ENCODE measurements around the gene MIAT.
"Not testable (repeated sequence)": the region's sequence is repeated elsewhere in the genome, so short reads cannot be mapped to it uniquely, and the experiment has no call there.

Gene MIAT

DNA sequence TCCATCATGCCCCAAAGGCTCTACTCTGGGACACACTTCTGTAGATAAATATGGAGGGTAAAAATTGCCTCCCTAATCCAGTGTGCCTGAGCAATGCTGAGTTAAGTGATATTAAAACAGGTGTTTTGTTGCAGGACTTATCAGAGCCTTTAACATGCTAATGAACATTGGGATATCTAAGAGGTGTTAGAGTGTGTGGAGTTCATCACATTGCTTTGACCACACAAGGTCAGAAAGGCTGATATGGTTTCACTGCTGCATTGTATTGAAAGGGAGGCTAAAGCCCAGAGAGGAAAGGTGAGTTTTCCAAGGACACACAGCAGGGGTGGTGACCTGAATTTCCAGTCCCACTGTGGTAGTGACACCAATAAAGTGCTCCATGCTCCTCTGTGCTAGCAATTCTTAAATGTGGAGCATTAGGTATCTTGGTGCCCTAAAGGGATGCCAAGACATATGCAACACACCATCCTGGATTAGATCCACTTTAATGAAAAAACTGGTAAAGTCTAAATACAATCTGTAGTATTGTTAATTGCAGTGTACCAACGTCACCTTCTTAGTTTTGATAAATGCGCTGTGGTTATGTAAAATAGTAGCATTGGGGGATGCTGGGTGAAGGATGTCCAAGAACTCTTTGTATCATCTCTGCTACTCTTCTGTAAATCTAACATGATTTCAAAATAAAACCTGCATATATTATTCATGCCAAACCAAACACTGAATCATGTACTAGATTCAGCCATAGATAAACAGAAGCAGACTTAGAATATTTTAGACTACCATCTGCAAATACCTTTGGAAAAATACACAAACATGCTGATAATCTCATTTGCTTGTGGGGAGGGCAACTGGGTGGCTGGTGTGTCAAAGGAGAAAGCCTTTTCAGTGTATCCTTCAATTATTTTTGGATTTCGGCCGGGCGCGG, 45.8 kb downstream of the MIAT start:
- no CpG with 5 or more reads among the region's 6 CpGs for WGBS, 2 donors (ENCODE audit: extremely low coverage in 2 of 2, insufficient read length in 2 of 2, insufficient replicate concordance in 1 of 2)
- Histone ChIP-seq H2BK5ac (ENCODE audit: low read length) (no peak overlapping the region), H3K4ac (ENCODE audit: low read length) (no peak overlapping the region), H3K27me3 (ENCODE audit: control insufficient read depth in 3 of 3, insufficient read depth in 3 of 3, low read depth in 1 of 3, low read length in 3 of 3) (no peaks in the 10 kb centered on the region), H2BK120ac (ENCODE audit: low read depth, low read length) (no peak overlapping the region), H3K9ac (ENCODE audit: low read depth, low read length, poor library complexity) (no peak overlapping the region), H3K9me3 (replicated peaks in 1 of 2; ENCODE audit: control insufficient read depth in 2 of 2, insufficient read depth in 1 of 2, low read depth in 1 of 2, low read length in 2 of 2) (peaks cover 13 to 53% of the 10 kb centered on the region in 2 donors), H4K8ac (ENCODE audit: low read depth, low read length) (no peak overlapping the region), H2BK15ac (ENCODE audit: low read length) (no peak overlapping the region), H2BK12ac (ENCODE audit: low read length) (no peak overlapping the region), H3K27ac (replicated peaks; ENCODE audit: low read length) (no peak overlapping the region), H3K4me1 (ENCODE audit: control insufficient read depth in 2 of 2, insufficient read depth in 1 of 2, low read depth in 1 of 2, low read length in 2 of 2) (no peaks in the 10 kb centered on the region), H3K36me3 (replicated peaks in 1 of 2; ENCODE audit: control insufficient read depth in 2 of 2, insufficient read depth in 2 of 2, low read length in 2 of 2) (peaks cover 4 to 13% of the 10 kb centered on the region in 2 donors), H3K4me3 (ENCODE audit: low read length in 2 of 2) (no peak overlapping the region), H3K4me2 (ENCODE audit: insufficient read depth, low read length, poor library complexity, severe bottlenecking) (no peak overlapping the region), H3K23ac (ENCODE audit: low read depth, low read length, poor library complexity) (no peak overlapping the region), H2AFZ (ENCODE audit: low read length) (no peak overlapping the region), H4K91ac (ENCODE audit: low read depth, low read length, poor library complexity) (no peak overlapping the region), H3K79me1 (ENCODE audit: low read depth, low read length) (no peaks in the 10 kb centered on the region), H3K14ac (ENCODE audit: low read length) (no peak overlapping the region), H2AK5ac (ENCODE audit: low read depth, low read length) (no peak overlapping the region), H3K18ac (ENCODE audit: low read length) (no peak overlapping the region)
- DNase-seq (ENCODE audit: low spot score): no peak

DNA sequence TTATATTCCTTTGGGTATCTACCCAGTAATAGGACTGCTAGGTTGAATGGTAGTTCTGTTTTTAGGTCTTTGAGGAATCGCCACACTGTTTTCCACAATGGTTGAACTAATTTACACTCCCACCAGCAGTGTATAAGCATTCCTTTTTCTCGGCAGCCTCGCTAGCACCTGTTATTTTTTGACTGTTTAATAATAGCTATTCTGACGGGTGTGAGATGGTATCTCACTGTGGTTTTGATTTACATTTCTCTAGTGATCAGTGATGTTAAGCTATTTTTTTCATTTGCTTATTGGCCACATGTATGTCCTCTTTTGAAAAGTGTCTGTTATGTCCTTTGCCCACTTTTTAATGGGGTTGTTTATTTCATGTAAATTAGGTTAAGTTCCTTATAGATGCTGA, 48.0 kb downstream of the MIAT start:
- no CpG with 5 or more reads among the region's 4 CpGs for WGBS, 2 donors (ENCODE audit: extremely low coverage in 2 of 2, insufficient read length in 2 of 2, insufficient replicate concordance in 1 of 2)
- H3K14ac ChIP-seq (ENCODE audit: low read length); H4K91ac ChIP-seq (ENCODE audit: low read depth, low read length, poor library complexity): not testable (repeated sequence)

DNA sequence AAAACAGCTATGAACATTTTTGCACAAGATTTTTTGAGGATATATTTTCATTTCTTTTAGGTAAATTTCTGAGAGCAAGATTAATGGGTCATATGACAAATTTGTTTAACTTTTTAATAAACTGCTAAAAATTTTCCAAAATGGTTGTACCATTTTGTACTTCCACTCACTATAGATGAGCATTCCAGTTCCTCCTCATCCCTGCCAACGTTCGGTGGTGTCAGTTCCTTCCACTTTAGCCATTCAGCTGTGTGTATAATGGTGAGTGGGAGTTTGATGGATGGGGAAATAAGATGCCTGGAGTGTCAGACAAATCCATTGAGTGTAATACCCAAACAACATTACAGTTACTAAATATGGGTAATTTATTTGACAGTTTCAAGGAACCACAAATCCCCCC, 49.7 kb downstream of the MIAT start:
- H2BK120ac ChIP-seq (ENCODE audit: low read depth, low read length): no peak overlapping the region
- H3K23ac ChIP-seq (ENCODE audit: low read depth, low read length, poor library complexity): no peak overlapping the region
- no peak overlapping the region for H3K4me2 ChIP-seq (ENCODE audit: insufficient read depth, low read length, poor library complexity, severe bottlenecking)
- H4K91ac ChIP-seq (ENCODE audit: low read depth, low read length, poor library complexity): no peak overlapping the region
- peaks cover 0 to 2% of the 10 kb centered on the region in 2 donors for H3K36me3 ChIP-seq (replicated peaks in 1 of 2; ENCODE audit: control insufficient read depth in 2 of 2, insufficient read depth in 2 of 2, low read length in 2 of 2)
- H3K18ac ChIP-seq (ENCODE audit: low read length): no peak overlapping the region
- no peak overlapping the region for H4K8ac ChIP-seq (ENCODE audit: low read depth, low read length)
- H3K27ac ChIP-seq (replicated peaks; ENCODE audit: low read length): no peak overlapping the region
- no peaks in the 10 kb centered on the region for H3K27me3 ChIP-seq (ENCODE audit: control insufficient read depth in 3 of 3, insufficient read depth in 3 of 3, low read depth in 1 of 3, low read length in 3 of 3)
- H2BK15ac ChIP-seq (ENCODE audit: low read length): no peak overlapping the region
- no peak overlapping the region for H3K9ac ChIP-seq (ENCODE audit: low read depth, low read length, poor library complexity)
- no peak overlapping the region for H2BK12ac ChIP-seq (ENCODE audit: low read length)
- H2AFZ ChIP-seq (ENCODE audit: low read length): no peak overlapping the region
- no peak for DNase-seq (ENCODE audit: low spot score)
- H2BK5ac ChIP-seq (ENCODE audit: low read length): no peak overlapping the region
- peaks cover 10 to 29% of the 10 kb centered on the region in 2 donors for H3K9me3 ChIP-seq (replicated peaks in 1 of 2; ENCODE audit: control insufficient read depth in 2 of 2, insufficient read depth in 1 of 2, low read depth in 1 of 2, low read length in 2 of 2)
- no peak overlapping the region for H3K14ac ChIP-seq (ENCODE audit: low read length)
- H3K4me1 ChIP-seq (ENCODE audit: control insufficient read depth in 2 of 2, insufficient read depth in 1 of 2, low read depth in 1 of 2, low read length in 2 of 2): peaks cover 2 to 3% of the 10 kb centered on the region in 2 donors
- WGBS, 2 donors (ENCODE audit: extremely low coverage in 2 of 2, insufficient read length in 2 of 2, insufficient replicate concordance in 1 of 2): no CpG with 5 or more reads among the region's 2 CpGs
- H2AK5ac ChIP-seq (ENCODE audit: low read depth, low read length): no peak overlapping the region
- no peak overlapping the region for H3K4ac ChIP-seq (ENCODE audit: low read length)
- H3K4me3 ChIP-seq (ENCODE audit: low read length in 2 of 2): no peak overlapping the region
- no peaks in the 10 kb centered on the region for H3K79me1 ChIP-seq (ENCODE audit: low read depth, low read length)

More for the DNA sequence above, 48.0 kb downstream of the MIAT start:
- H2BK15ac ChIP-seq (ENCODE audit: low read length); H3K79me1 ChIP-seq (ENCODE audit: low read depth, low read length); H3K4me3 ChIP-seq (ENCODE audit: low read length in 2 of 2); H3K27ac ChIP-seq (replicated peaks; ENCODE audit: low read length); H3K4me1 ChIP-seq (ENCODE audit: control insufficient read depth in 2 of 2, insufficient read depth in 1 of 2, low read depth in 1 of 2, low read length in 2 of 2); H2AK5ac ChIP-seq (ENCODE audit: low read depth, low read length); H3K9ac ChIP-seq (ENCODE audit: low read depth, low read length, poor library complexity); H3K4ac ChIP-seq (ENCODE audit: low read length); H2BK120ac ChIP-seq (ENCODE audit: low read depth, low read length); H4K8ac ChIP-seq (ENCODE audit: low read depth, low read length); H3K36me3 ChIP-seq (replicated peaks in 1 of 2; ENCODE audit: control insufficient read depth in 2 of 2, insufficient read depth in 2 of 2, low read length in 2 of 2); H3K27me3 ChIP-seq (ENCODE audit: control insufficient read depth in 3 of 3, insufficient read depth in 3 of 3, low read depth in 1 of 3, low read length in 3 of 3); H3K18ac ChIP-seq (ENCODE audit: low read length); H3K4me2 ChIP-seq (ENCODE audit: insufficient read depth, low read length, poor library complexity, severe bottlenecking); H2BK12ac ChIP-seq (ENCODE audit: low read length); DNase-seq (ENCODE audit: low spot score); H2AFZ ChIP-seq (ENCODE audit: low read length); H3K23ac ChIP-seq (ENCODE audit: low read depth, low read length, poor library complexity); H2BK5ac ChIP-seq (ENCODE audit: low read length): not testable (repeated sequence)
- H3K9me3 ChIP-seq (replicated peaks in 1 of 2; ENCODE audit: control insufficient read depth in 2 of 2, insufficient read depth in 1 of 2, low read depth in 1 of 2, low read length in 2 of 2): peaks cover 10 to 40% of the 10 kb centered on the region in 2 donors

DNA sequence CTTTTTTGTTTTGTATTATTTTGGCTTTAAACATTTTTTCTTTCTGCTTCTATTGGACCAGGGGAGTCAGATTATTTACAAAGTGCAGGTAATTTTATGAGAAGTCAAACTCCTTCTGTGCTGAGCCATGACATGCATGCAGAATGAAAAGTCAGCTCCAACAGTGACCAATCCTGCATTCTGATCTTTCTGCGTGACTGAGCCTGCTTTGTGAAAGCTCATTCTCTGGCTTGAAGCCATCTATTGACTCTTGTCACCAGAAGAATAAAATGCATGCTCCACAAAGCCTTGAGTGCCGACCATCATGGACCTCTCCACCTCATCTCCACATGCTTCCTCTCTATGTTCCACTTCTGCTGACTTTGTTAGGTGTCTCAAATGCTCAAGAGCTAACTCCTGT, 50.2 kb downstream of the MIAT start:
- no peak overlapping the region for H3K4me3 ChIP-seq (ENCODE audit: low read length in 2 of 2)
- no peaks in the 10 kb centered on the region for H3K36me3 ChIP-seq (replicated peaks in 1 of 2; ENCODE audit: control insufficient read depth in 2 of 2, insufficient read depth in 2 of 2, low read length in 2 of 2)
- no peak overlapping the region for H3K23ac ChIP-seq (ENCODE audit: low read depth, low read length, poor library complexity)
- no peak overlapping the region for H2BK12ac ChIP-seq (ENCODE audit: low read length)
- no peak overlapping the region for H3K4ac ChIP-seq (ENCODE audit: low read length)
- no peak overlapping the region for H3K9ac ChIP-seq (ENCODE audit: low read depth, low read length, poor library complexity)
- H2AFZ ChIP-seq (ENCODE audit: low read length): no peak overlapping the region
- H4K8ac ChIP-seq (ENCODE audit: low read depth, low read length): no peak overlapping the region
- H4K91ac ChIP-seq (ENCODE audit: low read depth, low read length, poor library complexity): no peak overlapping the region
- H3K27me3 ChIP-seq (ENCODE audit: control insufficient read depth in 3 of 3, insufficient read depth in 3 of 3, low read depth in 1 of 3, low read length in 3 of 3): no peaks in the 10 kb centered on the region
- H3K14ac ChIP-seq (ENCODE audit: low read length): no peak overlapping the region
- no peak overlapping the region for H2BK120ac ChIP-seq (ENCODE audit: low read depth, low read length)
- peaks cover 7 to 29% of the 10 kb centered on the region in 2 donors for H3K9me3 ChIP-seq (replicated peaks in 1 of 2; ENCODE audit: control insufficient read depth in 2 of 2, insufficient read depth in 1 of 2, low read depth in 1 of 2, low read length in 2 of 2)
- no peak overlapping the region for H3K27ac ChIP-seq (replicated peaks; ENCODE audit: low read length)
- DNase-seq (ENCODE audit: low spot score): no peak
- no peak overlapping the region for H3K4me2 ChIP-seq (ENCODE audit: insufficient read depth, low read length, poor library complexity, severe bottlenecking)
- H3K79me1 ChIP-seq (ENCODE audit: low read depth, low read length): no peaks in the 10 kb centered on the region
- no CpG with 5 or more reads among the region's 2 CpGs for WGBS, 2 donors (ENCODE audit: extremely low coverage in 2 of 2, insufficient read length in 2 of 2, insufficient replicate concordance in 1 of 2)
- H2BK5ac ChIP-seq (ENCODE audit: low read length): no peak overlapping the region
- no peak overlapping the region for H2BK15ac ChIP-seq (ENCODE audit: low read length)
- H2AK5ac ChIP-seq (ENCODE audit: low read depth, low read length): no peak overlapping the region
- peaks cover 2 to 3% of the 10 kb centered on the region in 2 donors for H3K4me1 ChIP-seq (ENCODE audit: control insufficient read depth in 2 of 2, insufficient read depth in 1 of 2, low read depth in 1 of 2, low read length in 2 of 2)
- H3K18ac ChIP-seq (ENCODE audit: low read length): no peak overlapping the region

Data from neuronal stem cell (in vitro differentiated cells).